ENCODE results near the gene CDKN2C.
"Not testable (repeated sequence)": the region's sequence is repeated elsewhere in the genome, so short reads cannot be mapped to it uniquely, and the experiment has no call there.

CDKN2C gene

GRCh38 chr1:50969611-50970508, at the start of gene CDKN2C:
CDKN2C (plus strand) TSS chr1:50970245; CDS start chr1:50970369, 124 bp downstream.
- peak; percentile 84 for DNase-seq (ENCODE audit: low spot score)

- DNase-seq (ENCODE audit: low spot score) = no peak
These were observed 49.6 kb upstream of the CDKN2C start for GRCh38 chr1:50920409-50920808.

GRCh38 chr1:50921029-50921428, 49.0 kb upstream of the CDKN2C start:
- DNase-seq (ENCODE audit: low spot score) = no peak

GRCh38 chr1:50923564-50923963, 46.5 kb upstream of the CDKN2C start:
- DNase-seq (ENCODE audit: low spot score) = no peak

GRCh38 chr1:50929376-50929958, 40.6 kb upstream of the CDKN2C start:
- DNase-seq (ENCODE audit: low spot score) = peak; percentile 29

GRCh38 chr1:50930193-50930592, 39.9 kb upstream of the CDKN2C start:
- no peak for DNase-seq (ENCODE audit: low spot score)

GRCh38 chr1:50930965-50931737, 38.9 kb upstream of the CDKN2C start:
- no peak for DNase-seq (ENCODE audit: low spot score)

GRCh38 chr1:50932043-50932442, 38.0 kb upstream of the CDKN2C start:
- not testable (repeated sequence) for DNase-seq (ENCODE audit: low spot score)

- DNase-seq (ENCODE audit: low spot score) = not testable (repeated sequence)
These were observed 36.3 kb upstream of the CDKN2C start for GRCh38 chr1:50933770-50934169.

- DNase-seq (ENCODE audit: low spot score) = no peak
These were observed 35.2 kb upstream of the CDKN2C start for GRCh38 chr1:50934838-50935237.

GRCh38 chr1:50935276-50935675, 34.8 kb upstream of the CDKN2C start:
- DNase-seq (ENCODE audit: low spot score) = not testable (repeated sequence)

- no peak for DNase-seq (ENCODE audit: low spot score)
These were observed 33.7 kb upstream of the CDKN2C start for GRCh38 chr1:50936321-50936720.

- no peak for DNase-seq (ENCODE audit: low spot score)
These were observed 29.8 kb upstream of the CDKN2C start for GRCh38 chr1:50940291-50940690.

GRCh38 chr1:50942334-50942733, 27.7 kb upstream of the CDKN2C start:
- no peak for DNase-seq (ENCODE audit: low spot score)

- no peak for DNase-seq (ENCODE audit: low spot score)
These were observed 20.6 kb upstream of the CDKN2C start for GRCh38 chr1:50949286-50949982.

- DNase-seq (ENCODE audit: low spot score) = no peak
These were observed 19.6 kb upstream of the CDKN2C start for GRCh38 chr1:50950396-50950795.

GRCh38 chr1:50952566-50952965, 17.5 kb upstream of the CDKN2C start:
- not testable (repeated sequence) for DNase-seq (ENCODE audit: low spot score)

GRCh38 chr1:50955116-50955515, 14.9 kb upstream of the CDKN2C start:
- DNase-seq (ENCODE audit: low spot score) = no peak

- peak; percentile 22 for DNase-seq (ENCODE audit: low spot score)
These were observed 10.6 kb upstream of the CDKN2C start for GRCh38 chr1:50959303-50959912.

GRCh38 chr1:50959913-50960844, 9.9 kb upstream of the CDKN2C start, which contains the start of gene FAF1:
FAF1 (minus strand) TSS chr1:50960267; CDS start chr1:50959811, 456 bp downstream.
- peak; percentile 96 for DNase-seq (ENCODE audit: low spot score)

All from Ammon's horn (tissue), 1 donor.